Activated effector memory CD4-positive, alpha-beta T cell treated with Interleukin-2 at 50 U/mL for 16 hours (primary cell): Measurements from ENCODE around the gene ARHGEF7.

Experiments used
- DNase-seq: peaks from one replicate; pipeline ENCODE4 v3.0.0-alpha.2; 2020

Gene ARHGEF7

DNA sequence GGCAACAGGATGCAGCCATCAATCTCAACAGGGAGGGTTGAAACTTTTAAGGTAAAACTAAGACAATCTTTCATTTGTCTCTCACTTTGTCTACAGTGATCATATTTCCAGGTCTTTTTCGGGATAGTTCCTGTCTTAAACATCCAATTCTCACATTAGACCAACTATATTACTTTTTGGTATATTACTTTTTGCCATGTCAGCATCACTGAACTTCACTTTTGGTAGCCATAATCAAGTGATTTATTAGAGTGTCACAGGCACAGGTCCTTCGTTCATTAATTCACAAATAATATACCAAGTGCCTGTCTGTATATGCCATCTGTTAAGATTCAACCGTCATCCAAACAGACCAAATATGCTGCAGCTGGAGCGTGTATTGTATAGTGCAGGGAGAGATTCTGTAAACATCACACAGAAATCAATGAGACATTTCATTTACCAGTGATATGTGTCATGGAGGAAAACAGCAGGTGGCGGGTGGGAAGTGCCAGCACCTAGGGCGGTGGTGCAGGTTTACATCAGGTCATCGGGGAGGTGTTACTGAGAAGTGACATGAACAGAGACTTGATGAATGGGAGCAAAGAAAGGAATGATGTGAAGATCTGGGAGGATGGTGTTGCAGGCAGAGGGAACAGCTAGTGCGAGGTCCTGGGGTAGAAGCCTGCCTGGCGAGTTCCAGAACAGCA is 24.9 kb downstream of the ARHGEF7 start:
- no peak for DNase-seq

DNA sequence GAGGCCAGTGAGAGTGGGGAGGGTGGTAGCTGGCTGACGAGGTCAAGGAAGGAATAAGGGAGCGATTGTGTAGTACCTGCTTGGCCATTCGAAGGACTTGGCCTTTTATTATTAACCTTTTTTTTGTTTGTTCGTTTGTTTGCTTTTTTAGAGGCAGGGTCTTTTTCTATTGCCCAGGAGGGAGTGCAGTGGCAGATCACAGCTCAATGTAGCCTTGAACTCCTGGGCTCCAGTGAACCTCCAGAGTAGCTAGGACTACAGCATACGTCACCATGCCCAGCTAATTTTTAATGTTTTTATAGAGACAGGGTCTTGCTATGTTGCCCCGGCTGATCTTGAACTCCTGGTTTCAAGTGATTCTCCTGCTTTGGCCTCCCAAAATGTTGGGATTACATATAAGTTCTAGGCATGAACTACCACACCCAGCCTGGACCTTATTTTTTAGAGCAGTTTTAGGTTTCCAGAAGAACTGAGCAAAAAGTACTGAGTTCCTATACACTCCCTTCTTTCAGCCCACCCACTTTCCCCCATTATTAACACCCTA is 25.5 kb downstream of the ARHGEF7 start:
- no peak for DNase-seq

DNA sequence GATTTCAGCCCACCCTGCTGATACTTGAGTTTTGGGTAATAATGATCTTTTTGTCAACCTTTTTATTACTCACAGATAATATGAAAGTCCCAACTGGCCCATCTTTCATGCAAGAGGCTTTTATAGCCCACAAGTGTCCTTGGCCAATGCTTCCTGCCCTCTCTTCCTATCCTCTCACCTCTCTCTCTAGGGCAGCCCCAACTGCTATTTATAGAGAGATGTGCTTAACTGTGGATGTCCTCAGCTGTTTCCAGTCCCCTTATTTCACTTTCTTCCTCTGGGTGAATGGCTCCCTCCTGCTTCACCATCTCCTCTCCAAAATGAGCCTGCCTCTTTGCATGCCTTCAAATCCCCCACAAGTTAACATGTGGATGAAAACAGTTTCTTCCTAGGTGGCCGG is 27.4 kb downstream of the ARHGEF7 start:
- no peak for DNase-seq

DNA sequence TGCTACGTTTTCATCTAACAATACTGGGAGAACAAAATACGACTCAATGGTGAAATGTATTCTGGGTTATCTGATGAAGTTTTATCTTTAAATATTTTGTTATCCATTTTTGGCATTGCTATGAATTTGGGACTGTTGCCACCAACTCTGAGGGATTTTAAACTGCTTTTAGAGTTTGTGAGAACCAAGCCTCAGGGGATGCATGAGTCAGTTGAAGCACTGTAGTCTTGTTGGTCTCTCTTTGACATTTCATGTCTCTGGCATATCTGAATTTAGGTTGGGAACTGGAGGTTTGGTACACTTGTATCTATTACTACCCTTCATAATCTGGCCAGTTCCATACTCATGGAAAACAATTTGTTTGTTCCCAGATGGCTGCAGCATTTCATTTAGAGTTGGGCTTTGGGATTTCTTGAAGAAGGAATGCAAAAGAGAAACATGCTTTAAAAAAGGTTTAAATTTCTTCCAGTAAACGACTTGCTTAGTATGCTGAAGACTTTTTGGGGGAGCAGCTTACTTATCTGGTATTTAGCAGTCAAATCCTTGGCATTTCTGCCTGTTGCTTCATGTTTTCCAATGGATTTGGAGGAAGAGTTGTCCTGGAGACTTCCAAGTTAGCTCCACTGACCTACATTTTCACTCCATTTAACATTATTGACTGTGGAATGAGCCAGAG is 28.9 kb downstream of the ARHGEF7 start:
- no peak for DNase-seq

DNA sequence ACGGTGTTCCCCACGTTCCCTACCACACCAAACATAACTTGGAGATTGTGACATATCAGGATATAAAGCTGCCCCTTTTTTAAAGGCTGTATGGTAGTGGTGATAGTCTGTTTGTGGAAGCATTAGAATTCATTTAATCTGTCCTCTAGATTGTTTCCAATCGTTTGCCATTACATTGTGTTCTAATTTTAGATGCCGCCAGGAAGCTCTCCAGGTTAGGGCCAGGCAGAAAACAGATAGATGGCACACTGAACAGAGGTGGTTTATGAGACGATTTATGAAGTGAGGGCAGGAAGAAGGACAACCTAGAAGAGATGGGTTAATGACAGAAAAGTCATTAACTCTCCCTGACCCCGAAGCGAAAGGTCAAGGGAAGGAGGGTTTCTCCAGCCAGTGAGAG is 30.0 kb downstream of the ARHGEF7 start:
- no peak for DNase-seq

DNA sequence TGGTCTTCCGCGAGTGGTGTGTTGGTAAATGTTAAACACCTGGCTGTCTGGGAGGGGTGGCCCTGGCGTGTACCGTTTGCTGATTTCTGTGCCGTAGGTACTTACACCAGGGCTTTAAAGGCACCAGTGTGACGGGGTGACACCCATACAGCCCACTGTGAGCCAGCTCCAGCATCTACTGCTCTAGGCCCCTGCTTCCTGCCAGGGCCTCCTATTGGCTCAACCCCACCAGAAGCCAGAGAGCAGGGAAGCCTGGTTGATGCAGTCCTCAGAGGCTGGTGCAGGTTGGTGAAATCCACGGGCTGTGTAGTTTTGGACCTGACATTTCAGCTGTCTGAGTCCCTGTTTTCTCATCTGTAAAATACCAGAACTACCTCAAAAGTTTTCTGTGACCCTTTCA is 30.4 kb downstream of the ARHGEF7 start:
- no peak for DNase-seq

DNA sequence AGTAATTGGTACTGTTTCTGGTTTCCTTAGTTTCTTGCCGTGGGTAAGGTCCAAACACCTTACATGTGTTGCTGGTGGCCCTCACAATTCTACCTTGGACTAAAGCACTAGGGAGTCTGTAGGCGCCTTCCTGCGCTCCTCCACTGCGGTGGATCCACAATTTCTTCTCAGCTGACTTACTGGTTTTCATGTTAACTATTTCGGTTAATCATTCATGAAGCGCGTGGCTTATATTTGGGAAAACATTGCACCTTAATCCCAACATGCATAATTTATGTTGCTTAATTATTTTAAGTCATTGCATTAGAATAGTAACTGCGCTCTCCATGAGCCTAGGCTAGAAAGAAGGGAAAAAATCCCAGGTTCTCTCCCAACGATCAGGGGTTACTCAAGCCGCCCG is 37.7 kb downstream of the ARHGEF7 start:
- no peak for DNase-seq

DNA sequence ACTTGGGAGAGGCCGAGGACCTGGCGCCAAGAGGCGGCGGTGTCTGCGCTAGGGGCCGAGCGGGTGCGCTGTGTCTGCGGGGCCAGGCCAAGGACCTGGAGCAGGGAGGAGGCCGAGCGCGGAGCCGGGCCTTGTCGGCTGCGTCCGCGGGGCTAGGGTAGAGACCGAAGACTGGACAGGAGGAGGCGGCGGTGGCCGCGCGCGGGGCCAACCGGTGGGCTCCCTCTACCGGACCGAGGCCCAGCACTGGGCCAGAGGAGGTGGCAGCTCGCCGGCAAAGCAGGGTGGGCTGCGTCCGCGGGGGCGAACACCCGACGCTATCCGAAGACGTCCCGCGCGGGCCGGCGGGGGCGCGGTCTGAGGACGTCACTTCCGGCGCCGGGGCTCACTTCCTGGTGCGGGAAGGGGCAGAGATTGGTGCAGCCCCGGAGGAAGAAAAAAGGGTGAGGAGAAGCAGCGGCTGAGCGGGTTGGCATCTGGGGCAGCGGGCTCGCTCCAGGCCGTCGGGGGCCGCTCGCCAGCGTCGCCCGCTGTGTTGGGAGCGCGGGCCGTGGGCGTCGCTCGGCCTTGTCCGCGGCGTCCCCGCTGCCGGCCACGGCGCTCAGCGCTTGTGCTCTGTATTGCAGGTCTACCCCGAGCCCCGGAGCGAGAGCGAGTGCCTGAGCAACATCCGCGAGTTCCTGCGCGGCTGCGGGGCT is 38.3 kb downstream of the ARHGEF7 start:
- DNase-seq: peak; percentile 89

DNA sequence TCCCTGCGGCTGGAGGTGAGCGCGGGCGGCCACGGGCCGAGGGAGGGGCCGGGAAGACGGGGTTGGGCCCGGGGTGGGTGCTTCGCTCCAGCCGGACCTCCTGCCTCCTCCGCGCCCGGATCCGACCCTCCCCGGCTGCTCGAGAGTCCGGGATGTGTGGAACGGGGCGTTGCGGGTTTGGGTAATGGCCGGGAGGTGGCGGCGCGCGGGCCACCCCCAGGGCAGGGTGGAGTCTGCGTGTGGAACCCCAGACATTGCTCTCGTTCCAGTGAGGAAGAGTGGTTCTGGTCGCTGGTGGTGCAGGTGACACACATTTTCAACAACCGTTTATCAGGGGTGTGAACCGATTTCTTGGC is 38.8 kb downstream of the ARHGEF7 start:
- DNase-seq: no peak

DNA sequence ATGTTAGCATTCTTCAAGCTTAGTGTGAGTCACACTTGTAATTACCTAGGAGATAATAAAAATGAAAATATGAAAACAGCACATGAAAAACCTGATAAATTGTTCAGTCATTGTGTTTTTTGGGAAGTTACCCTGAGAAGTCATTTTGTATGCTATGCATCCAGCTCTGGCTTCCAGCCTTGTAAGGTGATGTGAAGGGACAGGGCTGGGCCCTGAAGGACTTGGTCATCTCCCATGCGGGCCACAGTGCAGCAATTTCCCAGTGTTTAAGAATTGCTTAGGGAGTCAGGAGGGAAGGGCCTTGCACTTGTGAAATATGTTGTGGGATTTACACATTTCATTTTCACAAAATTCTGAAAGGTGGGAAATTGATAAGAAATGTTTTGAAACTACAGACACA is 41.3 kb downstream of the ARHGEF7 start:
- DNase-seq: no peak

DNA sequence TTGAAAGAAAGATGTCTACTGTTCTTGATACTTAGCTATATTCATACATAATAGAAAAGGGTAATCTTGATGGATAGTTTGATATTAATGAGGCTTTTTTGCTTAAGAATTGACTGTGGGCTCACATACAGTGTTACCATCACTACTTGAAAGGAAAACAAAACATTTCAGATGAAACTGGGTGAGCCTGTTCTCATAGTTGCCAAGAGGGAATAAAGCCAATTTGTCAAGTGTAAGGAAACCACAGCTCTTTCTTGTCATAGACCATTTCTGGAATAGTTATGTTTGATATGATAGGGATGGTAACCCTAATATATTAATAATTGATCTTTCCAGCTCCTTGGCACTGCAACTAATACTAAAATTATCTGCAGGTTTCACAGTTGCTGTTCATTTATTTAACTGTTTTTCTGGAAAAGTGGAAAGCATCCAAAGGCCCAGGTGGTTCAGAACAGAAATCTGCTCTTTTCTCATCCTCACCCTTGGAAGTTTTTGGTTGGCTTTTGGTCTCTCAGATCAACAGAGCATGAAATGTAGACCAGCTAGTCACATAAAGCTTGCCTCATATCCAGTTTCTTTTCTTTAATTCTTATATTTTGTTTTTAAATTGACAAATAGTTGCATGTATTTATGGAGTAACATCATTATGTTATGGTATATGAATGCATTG is 43.2 kb downstream of the ARHGEF7 start:
- DNase-seq: no peak

DNA sequence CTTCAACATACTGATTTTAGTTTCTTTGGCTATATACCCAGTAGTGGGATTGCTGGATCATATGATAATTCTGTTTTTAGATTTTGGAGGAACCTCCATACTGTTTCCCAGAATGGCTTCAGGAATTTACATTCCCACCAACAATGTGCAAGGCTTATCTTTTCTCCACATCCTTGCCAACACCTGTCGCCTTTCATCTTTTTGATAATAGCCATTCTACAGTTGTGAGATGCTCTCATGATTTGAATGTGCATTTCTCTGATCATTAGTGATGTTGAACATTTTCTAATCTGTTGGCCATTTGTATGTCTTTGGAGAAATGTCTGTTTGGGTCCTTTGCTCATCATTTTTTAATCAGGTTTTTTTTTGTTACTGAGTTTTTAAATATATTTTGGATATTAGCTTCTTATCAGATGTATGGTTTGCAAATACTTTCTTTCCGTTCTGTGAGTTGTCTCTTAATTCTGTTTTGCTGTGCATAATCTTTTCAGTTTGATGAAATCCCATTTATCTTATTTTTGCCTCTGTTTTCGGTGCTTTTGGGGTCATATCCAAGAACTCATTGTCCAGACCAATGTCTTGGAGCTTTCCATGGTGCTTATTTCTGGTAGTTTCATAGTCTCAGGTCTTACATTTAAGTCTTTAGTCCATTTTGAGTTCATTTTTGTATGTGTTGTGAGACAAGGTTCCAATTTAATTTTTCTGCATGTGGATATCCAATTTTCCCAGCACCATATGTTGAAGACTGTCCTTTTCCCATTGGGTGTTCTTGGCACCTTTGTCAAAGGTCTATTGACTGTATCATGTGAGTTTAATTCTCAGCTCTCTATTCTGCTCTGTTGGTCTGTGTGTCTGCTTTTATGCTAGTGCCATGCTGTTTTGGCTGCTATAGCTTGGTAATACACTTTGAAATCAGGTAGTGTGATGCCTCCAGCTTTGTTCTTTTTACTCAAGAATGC is 44.5 kb downstream of the ARHGEF7 start:
- no peak for DNase-seq

DNA sequence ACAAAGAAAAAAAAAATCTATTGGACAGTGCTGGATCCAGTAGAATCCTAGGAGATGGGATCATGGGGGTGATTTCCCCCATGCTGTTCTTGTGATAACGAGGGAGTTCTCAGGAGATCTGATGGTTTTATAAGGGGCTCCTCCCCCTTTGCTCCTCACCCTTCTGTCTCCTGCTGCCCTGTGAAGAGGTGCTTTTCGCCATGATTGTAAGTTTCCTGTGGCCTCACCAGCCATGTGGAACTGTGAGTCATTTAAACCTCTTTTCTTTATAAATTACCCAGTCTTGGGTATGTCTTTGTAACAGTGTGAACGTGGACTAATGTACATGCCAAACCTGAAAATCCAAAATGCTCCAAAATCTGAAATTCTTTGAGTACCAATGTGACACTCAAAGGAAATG is 45.5 kb downstream of the ARHGEF7 start:
- DNase-seq: no peak

DNA sequence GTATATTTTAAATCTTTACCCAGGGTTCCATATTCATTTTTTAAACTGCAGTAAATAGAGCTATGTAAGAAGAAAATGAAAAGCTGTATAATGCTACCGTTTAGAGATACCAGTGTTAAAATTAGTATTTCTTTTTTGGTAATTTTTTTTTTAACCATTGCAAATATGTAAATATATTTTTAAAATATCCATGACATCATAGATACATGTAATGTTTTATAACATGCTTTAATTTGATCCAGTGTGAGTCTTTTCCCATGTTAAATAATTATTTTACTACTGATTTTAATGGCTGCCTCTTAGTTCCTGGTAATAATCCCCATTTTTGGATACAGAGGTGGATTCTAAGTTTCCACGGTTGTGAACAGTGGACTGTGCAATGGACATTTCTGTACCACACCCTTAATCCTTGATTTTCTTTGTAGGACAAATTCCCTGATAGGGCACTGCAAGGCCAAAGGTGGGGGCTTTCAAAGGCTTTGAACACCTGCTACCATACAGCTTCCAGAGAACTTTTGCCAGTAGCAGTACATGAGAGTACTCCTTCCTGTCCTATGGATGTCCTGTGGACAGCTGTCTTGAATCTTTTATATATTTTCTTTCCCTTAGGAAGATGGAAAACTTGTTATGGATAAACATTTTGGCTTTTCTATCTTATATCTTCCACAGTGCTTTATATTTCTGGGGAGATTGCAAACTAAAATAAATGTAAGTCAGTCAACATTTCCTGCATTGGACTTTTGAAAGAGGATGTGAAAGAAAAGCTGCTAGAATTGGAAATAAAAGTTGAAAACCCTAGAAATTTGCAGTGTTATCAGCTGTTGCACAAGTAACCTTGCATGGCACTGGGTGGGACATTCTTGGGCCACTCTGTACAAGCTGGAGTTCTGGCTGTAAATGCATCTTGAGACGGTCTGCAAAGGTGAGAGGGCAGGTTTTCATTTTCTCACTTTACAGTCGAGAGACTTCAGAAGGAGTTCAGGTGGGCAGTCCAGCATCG is 46.8 kb downstream of the ARHGEF7 start:
- no peak for DNase-seq

DNA sequence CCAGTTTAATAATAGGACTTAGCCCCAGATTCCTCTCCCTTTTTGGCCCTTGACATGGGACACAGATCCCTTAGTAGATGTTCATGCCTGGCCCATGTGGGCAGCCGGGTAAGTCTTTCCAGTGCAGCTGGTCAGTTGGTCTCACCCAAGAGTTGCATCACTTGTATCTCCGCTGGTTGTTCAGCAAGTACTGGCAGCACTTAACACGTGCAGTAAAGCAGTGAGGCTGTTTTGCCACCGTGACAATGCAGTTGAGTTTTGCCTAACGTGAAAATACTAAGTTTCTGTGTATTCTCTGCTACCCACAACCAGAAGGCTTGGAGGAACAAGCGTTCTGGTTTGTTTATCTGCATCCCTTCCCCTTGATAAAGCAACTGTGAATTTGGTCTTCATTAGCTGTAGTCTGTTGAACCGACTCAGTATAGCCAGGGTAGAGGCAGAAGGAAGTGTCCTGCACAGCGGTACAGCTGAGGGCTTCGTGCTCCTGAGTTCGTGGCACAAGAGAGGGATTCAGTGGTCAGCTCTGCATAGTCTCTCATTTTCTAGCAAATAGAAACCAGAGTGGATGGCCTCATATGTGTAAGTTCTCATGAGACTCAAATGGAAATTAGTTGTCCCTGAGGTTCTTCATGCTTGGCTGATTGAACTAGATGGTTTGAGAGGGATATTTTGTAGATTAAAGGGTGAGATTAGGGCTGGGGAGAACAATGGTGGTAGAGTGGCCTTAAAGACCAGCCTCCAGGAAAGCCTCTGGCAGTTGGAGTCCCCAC is 50.3 kb downstream of the ARHGEF7 start:
- DNase-seq: no peak

DNA sequence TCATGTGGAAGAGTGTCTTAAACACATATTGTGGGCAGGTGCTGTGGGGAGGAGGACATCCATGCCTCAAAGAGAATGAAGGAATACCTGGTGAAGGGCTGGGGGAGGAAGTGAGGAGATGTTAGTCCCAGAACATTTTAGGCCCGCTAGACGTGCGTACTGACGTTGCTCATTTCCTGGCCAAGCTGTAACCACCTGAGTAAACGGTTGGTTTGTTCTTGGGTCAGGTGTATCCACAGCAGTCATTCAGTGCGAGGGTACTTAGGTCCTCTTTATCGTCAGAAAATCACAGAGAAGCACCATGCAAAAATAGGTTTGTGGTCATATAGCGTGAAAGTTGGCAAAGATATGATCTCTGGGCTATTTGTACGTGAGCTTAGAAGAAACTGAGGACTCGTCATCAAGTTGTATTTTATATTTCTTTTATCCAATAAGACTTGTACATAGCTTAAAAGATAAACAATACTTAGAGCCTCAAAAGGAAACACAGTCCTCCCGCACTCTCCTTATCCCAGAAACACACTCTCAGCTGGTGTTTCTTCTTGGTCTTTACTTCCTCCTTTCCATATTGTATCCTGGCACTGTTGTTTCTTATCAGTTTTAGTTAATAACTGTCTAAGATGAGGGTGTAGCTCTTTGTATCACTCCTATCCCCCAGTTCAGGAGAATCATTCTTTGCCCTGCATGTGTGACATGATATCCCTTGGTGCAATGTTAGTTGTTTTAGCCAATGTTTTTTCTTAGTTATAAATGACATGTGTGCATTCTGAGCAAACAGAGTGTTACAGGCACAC is 52.0 kb downstream of the ARHGEF7 start:
- no peak for DNase-seq

DNA sequence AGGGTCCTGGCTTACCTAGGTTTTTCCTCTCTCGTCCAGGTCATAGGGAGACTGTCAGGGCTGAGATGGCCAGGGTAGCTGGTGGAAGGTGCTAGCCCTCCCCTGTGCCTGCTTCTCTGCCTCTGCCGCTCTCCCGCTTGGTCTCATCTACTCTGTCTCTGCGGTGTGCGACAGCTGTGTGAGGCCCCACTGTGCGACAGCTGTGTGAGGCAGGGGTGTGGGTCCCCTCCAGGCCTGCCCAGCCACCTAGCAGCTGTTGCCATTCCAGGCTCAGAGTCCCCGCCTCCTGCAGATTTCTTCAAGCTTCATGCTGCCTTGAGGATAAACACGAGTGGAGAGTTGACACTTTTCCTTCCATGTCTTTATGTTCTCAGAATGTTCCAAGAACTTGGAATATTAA is 53.0 kb downstream of the ARHGEF7 start:
- no peak for DNase-seq

DNA sequence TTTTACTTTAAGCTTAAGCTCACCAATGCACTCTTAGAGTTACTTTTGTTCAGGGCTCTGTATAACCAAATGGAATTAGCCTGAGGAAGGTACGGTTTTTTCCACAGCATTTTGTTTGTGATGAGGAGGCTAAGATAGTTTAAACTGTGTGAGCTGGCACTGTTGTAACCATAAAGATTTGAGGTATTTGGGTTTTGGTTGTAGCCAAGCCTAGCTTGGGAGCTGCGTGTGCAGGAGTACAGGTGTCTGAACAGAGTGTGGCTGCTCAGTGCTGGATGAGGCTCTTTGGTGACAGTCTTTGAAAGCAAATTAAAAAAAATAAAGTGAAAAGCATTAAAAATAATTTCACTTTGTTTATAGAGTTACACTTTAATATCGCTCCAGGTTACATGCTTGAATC is 56.0 kb downstream of the ARHGEF7 start:
- DNase-seq: no peak

DNA sequence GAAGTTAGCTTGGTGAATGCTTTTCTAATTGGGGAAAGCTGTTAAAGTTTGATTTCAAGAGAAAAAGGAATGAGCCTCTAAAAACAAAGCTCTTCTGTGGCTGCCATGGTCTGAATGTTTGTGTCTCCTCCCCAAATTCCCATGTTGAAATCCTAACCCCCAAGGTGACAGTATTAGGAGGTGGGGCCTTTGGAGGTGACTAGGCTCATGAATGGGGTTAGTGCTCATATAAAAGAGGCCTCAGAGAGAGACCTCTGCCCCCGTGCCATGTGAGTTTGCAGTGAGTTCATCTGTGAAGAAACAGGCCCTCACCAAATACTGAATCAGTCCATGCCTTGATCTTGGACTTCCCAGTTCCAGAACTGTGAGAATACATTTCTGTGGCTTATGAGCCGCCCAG is 56.5 kb downstream of the ARHGEF7 start:
- DNase-seq: no peak
